Activated T-cell treated with anti-CD3 and anti-CD28 coated beads, Interleukin-2, amount 50 U/mL, for 72 hours (primary cell): Measurements from ENCODE around the gene GRM6. TPM values are rescaled to one million over a fixed set of nuclear protein-coding genes. Genes with fewer than 3 reads are reported as not detected.

Source experiments
- ATAC-seq, 2 donors: fragments of 150-1000 bp; cut with Tn5 transposase; replicated peaks in 1 of 2; 2 replicates each; pipeline ENCODE4 v1.10.0; 2021; ENCODE audit warnings: moderate library complexity in 2 of 2, mild to moderate bottlenecking in 1 of 2
- DNase-seq, 2 donors: peaks; one replicate each; pipeline ENCODE4 v3.0.0; 2021 to 2022; ENCODE audit warnings: mixed read lengths in 1 of 2
- H3K27ac Mint-ChIP-seq: one replicate; pipeline ENCODE4 v1.8.0; 2022; ENCODE audit warnings: mild to moderate bottlenecking, moderate library complexity, mixed read lengths
- H3K27me3 Mint-ChIP-seq: one replicate; pipeline ENCODE4 v1.8.0; 2022; ENCODE audit warnings: low read depth, mixed read lengths
- H3K36me3 Mint-ChIP-seq, 2 donors: one replicate each; pipeline ENCODE4 v1.8.0; 2022; ENCODE audit warnings: mixed read lengths in 2 of 2, mild to moderate bottlenecking in 1 of 2; ENCODE audit not compliant: insufficient read depth in 2 of 2
- H3K4me1 Mint-ChIP-seq: one replicate; pipeline ENCODE4 v1.8.0; 2022; ENCODE audit warnings: low read depth, mixed read lengths
- H3K4me3 Mint-ChIP-seq, 2 donors: one replicate each; pipeline ENCODE4 v1.8.0; 2022; ENCODE audit warnings: mild to moderate bottlenecking in 2 of 2, mixed read lengths in 2 of 2, moderate library complexity in 2 of 2
- H3K9me3 Mint-ChIP-seq, 2 donors: one replicate each; pipeline ENCODE4 v1.8.0; 2022; ENCODE audit warnings: mixed read lengths in 2 of 2
- total RNA-seq, 2 donors: library from RNA; stranded (reverse); gene quantifications; one replicate each; pipeline ENCODE4 v1.2.3, GENCODE V29; 2022

GRM6 gene
- total RNA-seq, 2 donors from 2014 or later, result not detected

- ATAC-seq, result no peak
- no peak overlapping the region for H3K4me3 Mint-ChIP-seq
- DNase-seq, result no peak
- H3K9me3 Mint-ChIP-seq, result peaks cover 30 to 42% of the 10 kb centered on the region in 2 donors
- peaks cover 28% of the 10 kb centered on the region for H3K27me3 Mint-ChIP-seq
- no peak overlapping the region for H3K27ac Mint-ChIP-seq
- H3K4me1 Mint-ChIP-seq, result no peaks in the 10 kb centered on the region
- peaks cover 34 to 46% of the 10 kb centered on the region in 2 donors for H3K36me3 Mint-ChIP-seq
Observed at GRCh38 chr5:178941361-178941760, 53.8 kb downstream of the GRM6 start.

- no peak for ATAC-seq
- peaks cover 35 to 50% of the 10 kb centered on the region in 2 donors for H3K36me3 Mint-ChIP-seq
- no peaks in the 10 kb centered on the region for H3K4me1 Mint-ChIP-seq
- DNase-seq, result no peak
- H3K9me3 Mint-ChIP-seq, result peaks cover 31 to 42% of the 10 kb centered on the region in 2 donors
- no peak within 1 kb of the TSS for H3K27ac Mint-ChIP-seq
- H3K27me3 Mint-ChIP-seq, result peaks cover 28% of the 10 kb centered on the region
- H3K4me3 Mint-ChIP-seq, result peak within 1 kb of the TSS in 1 of 2 donors; percentile 26
Observed at GRCh38 chr5:178940569-178941360, 54.4 kb downstream of the GRM6 start, which contains the start of gene ZNF454. Gene ZNF454, plus strand, starts transcription at chr5:178941198. Its CDS starts 1,594 bp downstream, at chr5:178942792.

GRCh38 chr5:178931846-178932760, 63.0 kb downstream of the GRM6 start:
- Mint-ChIP-seq H3K27ac (no peak overlapping the region), H3K4me1 (no peaks in the 10 kb centered on the region), H3K4me3 (no peak overlapping the region), H3K36me3 (peaks cover 51 to 64% of the 10 kb centered on the region in 2 donors), H3K27me3 (no peaks in the 10 kb centered on the region), H3K9me3 (peaks cover 34 to 65% of the 10 kb centered on the region in 2 donors)
- ATAC-seq (no peak), DNase-seq (no peak)

Other genes starting within 250 kb of the GRM6 start
- 10 to 100 TPM; 12.9 to 13.0 TPM for gene ZNF354B, start 135.4 kb downstream of the GRM6 start, total RNA-seq
- gene ZFP2, start 99.4 kb downstream of the GRM6 start, total RNA-seq, result under 1 TPM; 0.58 to 0.86 TPM
- gene ZNF454, start 54.1 kb downstream of the GRM6 start, total RNA-seq, result under 1 TPM in 1 of 2 donors, not detected in 1; 0.21 TPM
- 1 to 10 TPM; 2.6 to 2.8 TPM for gene ZNF879, start 28.5 kb upstream of the GRM6 start, total RNA-seq
- 10 to 100 TPM in 1 of 2 donors, 1 to 10 TPM in 1; 8.3 to 12.5 TPM for gene ZNF354C, start 65.1 kb upstream of the GRM6 start, total RNA-seq